Neural cell (in vitro differentiated cells): ENCODE measurements around the gene CACNA1I. TPM values are rescaled to one million over a fixed set of nuclear protein-coding genes. Genes with fewer than 3 reads are reported as not detected.

Experiments
- H2AFZ ChIP-seq: fragments of 200-600, 300-800 bp; sonication (generic), shearing (Covaris generic); 2 replicates; pipeline ENCODE4 v1.6.0; 2014; ENCODE audit warnings: low read depth, mild to moderate bottlenecking, antibody characterized with exemption, low read length, moderate library complexity
- H3F3A ChIP-seq: fragments of 200-600 bp; shearing (Covaris generic); 2 replicates; pipeline ENCODE4 v1.6.1; 2016; ENCODE audit warnings: mild to moderate bottlenecking, moderate library complexity, mixed read lengths, antibody characterized with exemption, low read length; ENCODE audit not compliant: insufficient read depth, poor library complexity, severe bottlenecking
- H3K27ac ChIP-seq: fragments of 200-600, 300-800 bp; sonication (generic), shearing (Covaris generic); 2 replicates; pipeline ENCODE4 v1.5.1; 2014; ENCODE audit warnings: mild to moderate bottlenecking, low read length, moderate library complexity
- H3K27me3 ChIP-seq: fragments of 300-800, 200-600 bp; sonication (generic), shearing (Covaris generic); 2 replicates; pipeline ENCODE4 v1.6.0; 2014; ENCODE audit warnings: mild to moderate bottlenecking, low read depth, low read length, moderate library complexity; ENCODE audit not compliant: insufficient read depth
- H3K36me3 ChIP-seq: fragments of 300-800, 200-600 bp; sonication (generic), shearing (Covaris generic); 2 replicates; pipeline ENCODE4 v1.5.1; 2014; ENCODE audit warnings: mild to moderate bottlenecking, antibody characterized with exemption, low read length, moderate library complexity; ENCODE audit not compliant: insufficient read depth
- H3K4me2 ChIP-seq: fragments of 300-800, 200-600 bp; sonication (generic), shearing (Covaris generic); 2 replicates; pipeline ENCODE4 v1.6.0; 2014; ENCODE audit warnings: mild to moderate bottlenecking, low read length
- H3K4me3 ChIP-seq: fragments of 300-800, 200-600 bp; sonication (generic), shearing (Covaris generic); 2 replicates; pipeline ENCODE4 v1.5.1; 2014; ENCODE audit warnings: mild to moderate bottlenecking, low read length, moderate library complexity
- H3K79me2 ChIP-seq: fragments of 200-600 bp; shearing (Covaris generic); replicated peaks from 2 replicates; pipeline ENCODE4 v1.6.0; 2014; ENCODE audit warnings: mild to moderate bottlenecking, low read length, moderate library complexity; ENCODE audit not compliant: insufficient read depth
- H3K9ac ChIP-seq: fragments of 300-800, 200-600 bp; sonication (generic), shearing (Covaris generic); 2 replicates; pipeline ENCODE4 v1.6.1; 2016; ENCODE audit warnings: mild to moderate bottlenecking, low read length, mixed read lengths
- H3K9me2 ChIP-seq: fragments of 200-600 bp; shearing (Covaris generic); 2 replicates; pipeline ENCODE4 v1.6.1; 2016; ENCODE audit warnings: mild to moderate bottlenecking, low read length, mixed read lengths; ENCODE audit not compliant: insufficient read depth
- H3K9me3 ChIP-seq: fragments of 200-600, 300-800 bp; sonication (generic), shearing (Covaris generic); 2 replicates; pipeline ENCODE4 v1.6.1; 2016; ENCODE audit warnings: mild to moderate bottlenecking, mixed run types, low read length, moderate library complexity, mixed read lengths
- H4K20me1 ChIP-seq: fragments of 200-600 bp; shearing (Covaris generic); 2 replicates; pipeline ENCODE4 v1.6.1; 2016; ENCODE audit warnings: mild to moderate bottlenecking, mixed run types; ENCODE audit not compliant: insufficient read depth
- EP300 ChIP-seq: fragments of 450-650 bp; conservative IDR thresholded peaks from 2 replicates; pipeline ENCODE4 v1.6.1; 2014; ENCODE audit warnings: antibody characterized with exemption, mild to moderate bottlenecking, moderate library complexity; ENCODE audit not compliant: poor library complexity, severe bottlenecking
- EZH2 ChIP-seq: fragments of 200-600, 300-800 bp; shearing (Covaris generic), sonication (generic); IDR thresholded peaks from 2 replicates; pipeline ENCODE4 v1.6.1; 2014; ENCODE audit warnings: antibody characterized with exemption, low read length, borderline replicate concordance, mild to moderate bottlenecking; ENCODE audit not compliant: insufficient read depth, poor library complexity, severe bottlenecking
- MXI1 ChIP-seq: fragments of 450-650 bp; conservative IDR thresholded peaks from 2 replicates; pipeline ENCODE4 v1.6.1; 2014; ENCODE audit warnings: antibody characterized with exemption, mild to moderate bottlenecking; ENCODE audit not compliant: poor library complexity, severe bottlenecking
- POLR2AphosphoS5 ChIP-seq: IDR thresholded peaks from 2 replicates; pipeline ENCODE4 v1.6.1; 2012
- RAD21 ChIP-seq: fragments of 450-650 bp; conservative IDR thresholded peaks from 2 replicates; pipeline ENCODE4 v1.6.1; 2014; ENCODE audit warnings: antibody characterized with exemption, mild to moderate bottlenecking, moderate library complexity
- SMC3 ChIP-seq: fragments of 450-650 bp; conservative IDR thresholded peaks from 2 replicates; pipeline ENCODE4 v1.6.1; 2014; ENCODE audit warnings: antibody characterized with exemption, mild to moderate bottlenecking, moderate library complexity; ENCODE audit not compliant: poor library complexity
- TAF1 ChIP-seq: IDR thresholded peaks from 2 replicates; pipeline ENCODE4 v1.6.1; 2012; ENCODE audit warnings: low read depth
- polyA plus RNA-seq: library from polyadenylated mRNA; depleted of rRNA; stranded (reverse); fragments of >200 nt; gene quantifications from 2 replicates; pipeline ENCODE4 v1.2.3, GENCODE V29; 2014
- TF ChIP-seq, protein P1 (sequence below): IDR thresholded peaks from 2 replicates; pipeline ENCODE4 v1.6.1; 2012; ENCODE audit warnings: borderline replicate concordance
- TF ChIP-seq, protein P2 (sequence below): fragments of 450-650 bp; IDR thresholded peaks from 2 replicates; pipeline ENCODE4 v1.5.1; 2014; ENCODE audit warnings: antibody characterized with exemption, mild to moderate bottlenecking, moderate library complexity; ENCODE audit not compliant: poor library complexity, severe bottlenecking

Gene CACNA1I
- polyA plus RNA-seq, 1 donor from 2014 or later, result 1.9 TPM

DNA sequence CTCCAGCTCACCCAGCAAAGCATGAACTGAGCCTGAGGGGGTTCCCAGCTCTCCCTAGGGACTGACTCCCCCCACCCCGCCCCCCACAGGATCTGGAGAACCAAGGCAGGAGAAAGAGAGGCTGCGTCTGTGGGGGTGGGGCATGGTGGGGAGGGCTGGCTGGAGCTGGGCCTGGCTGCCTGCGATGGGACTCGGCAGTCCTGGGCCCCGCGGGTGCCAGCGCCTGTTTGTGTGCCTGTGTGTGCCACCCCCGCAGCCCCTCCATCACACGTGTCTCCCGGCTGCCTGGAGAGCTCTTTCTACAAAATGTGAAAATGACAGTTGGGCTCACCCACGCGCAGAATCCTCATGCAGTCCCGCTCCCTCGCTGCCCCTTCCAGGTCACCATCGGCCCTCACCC is 46.8 kb downstream of the CACNA1I start:
- Histone ChIP-seq H3K4me3 (no peak overlapping the region), H3K36me3 (no peaks in the 10 kb centered on the region), H3F3A (no peaks in the 10 kb centered on the region), H3K4me2 (no peak overlapping the region), H3K9me2 (no peaks in the 10 kb centered on the region), H3K27ac (no peak overlapping the region), H3K79me2 (no peaks in the 10 kb centered on the region), H3K27me3 (no peaks in the 10 kb centered on the region), H2AFZ (no peak overlapping the region), H4K20me1 (no peaks in the 10 kb centered on the region), H3K9me3 (no peaks in the 10 kb centered on the region), H3K9ac (no peak overlapping the region)
- TF ChIP-seq, protein P1, sequence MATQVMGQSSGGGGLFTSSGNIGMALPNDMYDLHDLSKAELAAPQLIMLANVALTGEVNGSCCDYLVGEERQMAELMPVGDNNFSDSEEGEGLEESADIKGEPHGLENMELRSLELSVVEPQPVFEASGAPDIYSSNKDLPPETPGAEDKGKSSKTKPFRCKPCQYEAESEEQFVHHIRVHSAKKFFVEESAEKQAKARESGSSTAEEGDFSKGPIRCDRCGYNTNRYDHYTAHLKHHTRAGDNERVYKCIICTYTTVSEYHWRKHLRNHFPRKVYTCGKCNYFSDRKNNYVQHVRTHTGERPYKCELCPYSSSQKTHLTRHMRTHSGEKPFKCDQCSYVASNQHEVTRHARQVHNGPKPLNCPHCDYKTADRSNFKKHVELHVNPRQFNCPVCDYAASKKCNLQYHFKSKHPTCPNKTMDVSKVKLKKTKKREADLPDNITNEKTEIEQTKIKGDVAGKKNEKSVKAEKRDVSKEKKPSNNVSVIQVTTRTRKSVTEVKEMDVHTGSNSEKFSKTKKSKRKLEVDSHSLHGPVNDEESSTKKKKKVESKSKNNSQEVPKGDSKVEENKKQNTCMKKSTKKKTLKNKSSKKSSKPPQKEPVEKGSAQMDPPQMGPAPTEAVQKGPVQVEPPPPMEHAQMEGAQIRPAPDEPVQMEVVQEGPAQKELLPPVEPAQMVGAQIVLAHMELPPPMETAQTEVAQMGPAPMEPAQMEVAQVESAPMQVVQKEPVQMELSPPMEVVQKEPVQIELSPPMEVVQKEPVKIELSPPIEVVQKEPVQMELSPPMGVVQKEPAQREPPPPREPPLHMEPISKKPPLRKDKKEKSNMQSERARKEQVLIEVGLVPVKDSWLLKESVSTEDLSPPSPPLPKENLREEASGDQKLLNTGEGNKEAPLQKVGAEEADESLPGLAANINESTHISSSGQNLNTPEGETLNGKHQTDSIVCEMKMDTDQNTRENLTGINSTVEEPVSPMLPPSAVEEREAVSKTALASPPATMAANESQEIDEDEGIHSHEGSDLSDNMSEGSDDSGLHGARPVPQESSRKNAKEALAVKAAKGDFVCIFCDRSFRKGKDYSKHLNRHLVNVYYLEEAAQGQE, result no peak
- TF ChIP-seq RAD21 (no peak), POLR2AphosphoS5 (no peak), EP300 (no peak), EZH2 (no peak), MXI1 (no peak), TAF1 (no peak), SMC3 (no peak)
- TF ChIP-seq, protein P2, sequence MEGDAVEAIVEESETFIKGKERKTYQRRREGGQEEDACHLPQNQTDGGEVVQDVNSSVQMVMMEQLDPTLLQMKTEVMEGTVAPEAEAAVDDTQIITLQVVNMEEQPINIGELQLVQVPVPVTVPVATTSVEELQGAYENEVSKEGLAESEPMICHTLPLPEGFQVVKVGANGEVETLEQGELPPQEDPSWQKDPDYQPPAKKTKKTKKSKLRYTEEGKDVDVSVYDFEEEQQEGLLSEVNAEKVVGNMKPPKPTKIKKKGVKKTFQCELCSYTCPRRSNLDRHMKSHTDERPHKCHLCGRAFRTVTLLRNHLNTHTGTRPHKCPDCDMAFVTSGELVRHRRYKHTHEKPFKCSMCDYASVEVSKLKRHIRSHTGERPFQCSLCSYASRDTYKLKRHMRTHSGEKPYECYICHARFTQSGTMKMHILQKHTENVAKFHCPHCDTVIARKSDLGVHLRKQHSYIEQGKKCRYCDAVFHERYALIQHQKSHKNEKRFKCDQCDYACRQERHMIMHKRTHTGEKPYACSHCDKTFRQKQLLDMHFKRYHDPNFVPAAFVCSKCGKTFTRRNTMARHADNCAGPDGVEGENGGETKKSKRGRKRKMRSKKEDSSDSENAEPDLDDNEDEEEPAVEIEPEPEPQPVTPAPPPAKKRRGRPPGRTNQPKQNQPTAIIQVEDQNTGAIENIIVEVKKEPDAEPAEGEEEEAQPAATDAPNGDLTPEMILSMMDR, result no peak

DNA sequence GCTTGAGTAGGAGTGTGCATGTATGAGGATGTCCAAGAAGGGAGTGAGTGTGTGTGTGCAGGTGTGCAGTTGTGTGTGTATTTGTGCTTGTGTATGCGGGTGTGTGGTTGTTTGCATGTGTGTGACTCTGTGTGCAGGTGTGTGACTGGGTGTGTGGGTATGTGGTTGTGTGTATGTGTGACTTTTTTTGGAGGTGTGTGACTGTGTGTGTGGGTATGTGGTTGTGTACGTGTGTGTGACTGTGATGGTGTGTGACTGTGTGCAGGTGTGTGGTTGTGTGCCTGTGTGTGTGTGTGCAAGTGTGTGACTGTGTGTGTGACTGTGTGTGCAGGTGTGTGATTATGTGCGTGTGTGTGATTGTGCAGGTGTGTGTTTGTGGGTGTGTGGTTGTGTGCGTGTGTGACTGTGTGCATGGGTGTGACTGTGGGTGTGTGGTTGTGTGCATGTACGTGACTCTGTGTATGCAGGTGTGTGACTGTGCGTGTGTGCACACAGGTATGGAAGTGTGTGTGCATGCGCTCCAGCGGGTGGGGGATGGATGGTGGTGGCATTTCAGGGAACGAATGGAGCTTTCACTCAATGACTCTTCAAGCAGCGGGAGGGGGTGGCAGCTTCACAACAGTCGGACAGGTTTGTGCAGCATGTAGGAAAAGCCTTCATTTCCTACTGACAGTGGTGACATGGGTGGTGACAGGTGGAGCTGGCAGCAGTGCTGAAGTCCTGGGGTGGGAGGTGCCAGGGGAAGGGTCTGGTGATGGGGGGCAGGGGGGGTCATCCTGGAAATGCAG is 47.6 kb downstream of the CACNA1I start:
- Histone ChIP-seq H3K27ac (no peak overlapping the region), H3K9me2 (no peaks in the 10 kb centered on the region), H3K79me2 (no peaks in the 10 kb centered on the region), H3F3A (no peaks in the 10 kb centered on the region), H3K9ac (no peak overlapping the region), H2AFZ (no peak overlapping the region), H3K4me2 (no peak overlapping the region), H3K9me3 (no peaks in the 10 kb centered on the region), H3K27me3 (no peaks in the 10 kb centered on the region), H4K20me1 (no peaks in the 10 kb centered on the region), H3K4me3 (no peak overlapping the region), H3K36me3 (no peaks in the 10 kb centered on the region)
- TF ChIP-seq MXI1 (no peak), EP300 (peak; percentile 75), POLR2AphosphoS5 (peak; percentile 81)
